WTC11 (cell line): ENCODE results near the gene TMEM95. TPM values are rescaled to one million over a fixed set of nuclear protein-coding genes. Genes with fewer than 3 reads are reported as not detected.
A peak's percentile ranks its signal among the peaks of the same experiment; 100 is the strongest.

Source experiments
- ATAC-seq: fragments of 200-7000 bp; cut with Tn5 transposase; 2 replicates; pipeline ENCODE4 v1.10.0; 2021; ENCODE audit warnings: mild to moderate bottlenecking, moderate library complexity
- CTCF ChIA-PET: fragments of 300-600 bp; sonication (Branson Sonifier 250); formaldehyde crosslinking; loops from one replicate; lab custom pipeline; 2021; ENCODE audit warnings: antibody characterized with exemption; lab: Charles Lee
- POLR2A ChIA-PET: fragments of 350-600 bp; sonication (Branson Sonifier 250); formaldehyde crosslinking; loops from one replicate; lab custom pipeline; 2021; ENCODE audit warnings: antibody characterized with exemption; lab: Charles Lee
- DNase-seq: peaks from one replicate; pipeline ENCODE4 v3.0.0; 2021; ENCODE audit warnings: low spot score
- H3K27ac Mint-ChIP-seq: 2 replicates; pipeline ENCODE4 v1.8.0; 2021; ENCODE audit warnings: mixed read lengths
- H3K27me3 Mint-ChIP-seq: 2 replicates; pipeline ENCODE4 v1.8.0; 2021; ENCODE audit warnings: low read depth, mild to moderate bottlenecking, moderate library complexity, mixed read lengths
- H3K36me3 Mint-ChIP-seq: 2 replicates; pipeline ENCODE4 v1.8.0; 2021; ENCODE audit warnings: mixed read lengths
- H3K4me1 Mint-ChIP-seq: 2 replicates; pipeline ENCODE4 v1.8.0; 2022; ENCODE audit warnings: mixed read lengths
- H3K4me3 Mint-ChIP-seq: 2 replicates; pipeline ENCODE4 v1.8.0; 2021; ENCODE audit warnings: mild to moderate bottlenecking, moderate library complexity, mixed read lengths
- H3K9me3 Mint-ChIP-seq: 2 replicates; pipeline ENCODE4 v1.8.0; 2021; ENCODE audit warnings: mixed read lengths
- AFF4 ChIP-seq: sonication (generic); formaldehyde crosslinking; IDR thresholded peaks from 2 replicates; pipeline ENCODE4 v1.8.1; 2023; ENCODE audit warnings: mild to moderate bottlenecking, missing genetic modification reagents, borderline replicate concordance
- ARID4B ChIP-seq: sonication (generic); formaldehyde crosslinking; IDR thresholded peaks from 2 replicates; pipeline ENCODE4 v1.8.0; 2023; ENCODE audit warnings: missing genetic modification reagents, mild to moderate bottlenecking, borderline replicate concordance
- ATF6 ChIP-seq: sonication (generic); formaldehyde crosslinking; IDR thresholded peaks from 2 replicates; pipeline ENCODE4 v1.8.1; 2023; ENCODE audit warnings: mild to moderate bottlenecking, missing genetic modification reagents
- E2F4 ChIP-seq: sonication (generic); formaldehyde crosslinking; IDR thresholded peaks from 2 replicates; pipeline ENCODE4 v1.8.1; 2022; ENCODE audit warnings: low read depth, mild to moderate bottlenecking, moderate library complexity, missing genetic modification reagents, borderline replicate concordance
- ETV6 ChIP-seq: sonication (generic); formaldehyde crosslinking; IDR thresholded peaks from 2 replicates; pipeline ENCODE4 v1.8.1; 2022; ENCODE audit warnings: mild to moderate bottlenecking, missing genetic modification reagents
- FOXP1 ChIP-seq: sonication (generic); formaldehyde crosslinking; IDR thresholded peaks from 2 replicates; pipeline ENCODE4 v1.8.0; 2022; ENCODE audit warnings: missing genetic modification reagents, mild to moderate bottlenecking, moderate library complexity, borderline replicate concordance
- GABPB1 ChIP-seq: sonication (generic); formaldehyde crosslinking; IDR thresholded peaks from 2 replicates; pipeline ENCODE4 v1.8.1; 2023; ENCODE audit warnings: mild to moderate bottlenecking, missing genetic modification reagents
- GTF2I ChIP-seq: fragments of 250-450 bp; sonication (Bioruptor Pico); conservative IDR thresholded peaks from 2 replicates; pipeline ENCODE4 v1.4.0; 2021; ENCODE audit warnings: mild to moderate bottlenecking
- IRF2 ChIP-seq: sonication (generic); formaldehyde crosslinking; IDR thresholded peaks from 2 replicates; pipeline ENCODE4 v1.8.0; 2022; ENCODE audit warnings: low read depth, missing genetic modification reagents, borderline replicate concordance
- NFYB ChIP-seq: sonication (generic); formaldehyde crosslinking; conservative IDR thresholded peaks from 2 replicates; pipeline ENCODE4 v1.8.0; 2022; ENCODE audit warnings: low read depth, missing genetic modification reagents
- NR2C2 ChIP-seq: sonication (generic); formaldehyde crosslinking; IDR thresholded peaks from 2 replicates; pipeline ENCODE4 v1.8.0; 2022; ENCODE audit warnings: mild to moderate bottlenecking, missing genetic modification reagents
- NR3C1 ChIP-seq: sonication (generic); formaldehyde crosslinking; conservative IDR thresholded peaks from 2 replicates; pipeline ENCODE4 v1.8.1; 2023; ENCODE audit warnings: low read depth, mild to moderate bottlenecking, missing genetic modification reagents
- SMAD3 ChIP-seq: sonication (generic); formaldehyde crosslinking; IDR thresholded peaks from 2 replicates; pipeline ENCODE4 v1.8.0; 2022; ENCODE audit warnings: missing genetic modification reagents, mild to moderate bottlenecking, borderline replicate concordance
- SMAD4 ChIP-seq: sonication (generic); formaldehyde crosslinking; IDR thresholded peaks from 2 replicates; pipeline ENCODE4 v1.8.0; 2022; ENCODE audit warnings: mild to moderate bottlenecking, missing genetic modification reagents
- TEAD4 ChIP-seq: sonication (generic); formaldehyde crosslinking; IDR thresholded peaks from 2 replicates; pipeline ENCODE4 v1.8.0; 2022; ENCODE audit warnings: mild to moderate bottlenecking, missing genetic modification reagents
- ZMAT4 ChIP-seq: fragments of 250-450 bp; sonication (Bioruptor Pico); IDR thresholded peaks from 2 replicates; pipeline ENCODE4 v1.9.0; 2021; ENCODE audit warnings: mild to moderate bottlenecking
- ZNF232 ChIP-seq: sonication (generic); formaldehyde crosslinking; IDR thresholded peaks from 2 replicates; pipeline ENCODE4 v1.8.0; 2022; ENCODE audit warnings: mild to moderate bottlenecking, missing genetic modification reagents
- ZNF263 ChIP-seq: sonication (generic); formaldehyde crosslinking; IDR thresholded peaks from 2 replicates; pipeline ENCODE4 v1.8.1; 2022; ENCODE audit warnings: low read depth, mild to moderate bottlenecking, moderate library complexity, missing genetic modification reagents
- ZNF317 ChIP-seq: sonication (generic); formaldehyde crosslinking; IDR thresholded peaks from 2 replicates; pipeline ENCODE4 v1.8.1; 2023; ENCODE audit warnings: low read depth, mild to moderate bottlenecking, moderate library complexity, missing genetic modification reagents, borderline replicate concordance
- ZNF671 ChIP-seq: fragments of 250-450 bp; sonication (Bioruptor Pico); IDR thresholded peaks from 2 replicates; pipeline ENCODE4 v1.8.0; 2021; ENCODE audit warnings: mild to moderate bottlenecking
- total RNA-seq: library from RNA; stranded (reverse); gene quantifications from 3 replicates; pipeline ENCODE4 v1.2.3, GENCODE V29; 2021

TMEM95 gene
- total RNA-seq, 1 experiment from 2014 or later: not detected

GRCh38 chr17:7328840-7329373 is 26.0 kb upstream of the TMEM95 start, which contains the start of gene NEURL4:
TSS of gene NEURL4 (minus strand) at chr17:7329335. CDS start at chr17:7329312, 23 bp downstream.
- Mint-ChIP-seq H3K27ac (peak within 1 kb of the TSS; percentile 100), H3K27me3 (no peaks in the 10 kb centered on the region), H3K4me1 (peaks cover 24% of the 10 kb centered on the region), H3K36me3 (peaks cover 12% of the 10 kb centered on the region)
- ATAC-seq: peak; percentile 2
- TF ChIP-seq SMAD3 (CRISPR knock-in tag) (0 out of 2 replicates have a peak, but pooled peaks have one; percentile 12), ETV6 (CRISPR knock-in tag) (no peak), GTF2I (CRISPR knock-in tag) (no peak), NR3C1 (0 out of 2 replicates have a peak, but pooled peaks have one; percentile 11)
- TF ChIP-seq, all 79 proteins: peak for 2
- peak; percentile 38 for DNase-seq
- ChIA-PET CTCF (interaction anchor here (0.6 to 2.2 kb wide), 23 partner anchors 14 to 590 kb away, joined by 3 to 27 read pairs (median 5); partner anchors contain the start of genes GABARAP, GPS2, PLSCR3 and SLC2A4), POLR2A (interaction anchor here (0.8 to 2.0 kb wide), 14 partner anchors 8 to 358 kb away, joined by 3 to 21 read pairs (median 4); partner anchors contain the start of genes GPS2, MPDU1, PHF23 and TMEM102)
- Mint-ChIP-seq H3K4me3 (peak within 1 kb of the TSS; percentile 93), H3K9me3 (no peaks in the 10 kb centered on the region)

- ATAC-seq (peak; percentile 73), DNase-seq (peak; percentile 98)
- ChIA-PET POLR2A (interaction anchor here (0.7 to 2.0 kb wide), 21 partner anchors 9 to 357 kb away, joined by 3 to 21 read pairs (median 4); partner anchors contain the start of genes ACADVL, CHRNB1, DLG4 and GPS2), CTCF (interaction anchor here (0.5 to 2.2 kb wide), 36 partner anchors 8 to 589 kb away, joined by 3 to 27 read pairs (median 4); partner anchors contain the start of genes ACADVL, DLG4, GABARAP and GPS2)
- Mint-ChIP-seq H3K27me3 (no peaks in the 10 kb centered on the region), H3K27ac (peak overlapping the region; percentile 100), H3K4me1 (peaks cover 24% of the 10 kb centered on the region), H3K4me3 (peak overlapping the region; percentile 93), H3K9me3 (no peaks in the 10 kb centered on the region), H3K36me3 (peaks cover 7% of the 10 kb centered on the region)
- no peak for TF ChIP-seq ZNF263 (CRISPR knock-in tag)
- TF ChIP-seq ATF6 (CRISPR knock-in tag): no peak
- TF ChIP-seq TEAD4 (CRISPR knock-in tag): no peak
- no peak for TF ChIP-seq GABPB1 (CRISPR knock-in tag)
- TF ChIP-seq ARID4B: no peak; the same call in 1 of the 2 replicates
- no peak for TF ChIP-seq E2F4 (CRISPR knock-in tag)
- no peak for TF ChIP-seq ZMAT4
- TF ChIP-seq AFF4 (CRISPR knock-in tag): no peak
- TF ChIP-seq NFYB (CRISPR knock-in tag): no peak
- no peak for TF ChIP-seq IRF2
- TF ChIP-seq ZNF232 (CRISPR knock-in tag): peak; percentile 76; the same call in 1 of the 2 replicates
- no peak for TF ChIP-seq SMAD4
- TF ChIP-seq ZNF671: no peak
- no peak for TF ChIP-seq ZNF317 (CRISPR knock-in tag)
- 0 out of 2 replicates have a peak, but pooled peaks have one; percentile 31 for TF ChIP-seq FOXP1 (CRISPR knock-in tag)
- TF ChIP-seq NR2C2: no peak
These were observed 25.5 kb upstream of the TMEM95 start for GRCh38 chr17:7329374-7329996.
